NCI-H1048 (cell line): ENCODE results near the gene UBE2Q1.

Source experiments
- DNase-seq: peaks from one replicate; lab custom pipeline; 2025; lab: John Stamatoyannopoulos, UW

Gene UBE2Q1

GRCh38 chr1:154557939-154558719 lies at the start of gene UBE2Q1:
UBE2Q1 (minus strand) TSS chr1:154558662; CDS start chr1:154558553, 109 bp downstream.
- no peak for DNase-seq

GRCh38 chr1:154607609-154608396 lies 49.3 kb upstream of the UBE2Q1 start, which contains the start of gene ADAR:
ADAR (minus strand) TSS chr1:154608186; CDS start chr1:154608006, 180 bp downstream.
- peak; percentile 94 for DNase-seq

GRCh38 chr1:154607106-154607608 lies 48.7 kb upstream of the UBE2Q1 start:
- DNase-seq: no peak

GRCh38 chr1:154605534-154605933 lies 47.1 kb upstream of the UBE2Q1 start:
- DNase-seq: no peak

- no peak for DNase-seq
Measured at GRCh38 chr1:154603317-154603716, 44.9 kb upstream of the UBE2Q1 start.

- no peak for DNase-seq
Measured at GRCh38 chr1:154599658-154600057, 41.2 kb upstream of the UBE2Q1 start.

GRCh38 chr1:154598871-154599635 lies 40.6 kb upstream of the UBE2Q1 start:
- no peak for DNase-seq

GRCh38 chr1:154595621-154596020 lies 37.2 kb upstream of the UBE2Q1 start:
- DNase-seq: no peak

- no peak for DNase-seq
Measured at GRCh38 chr1:154594811-154595210, 36.3 kb upstream of the UBE2Q1 start.

GRCh38 chr1:154593390-154593789 lies 34.9 kb upstream of the UBE2Q1 start:
- no peak for DNase-seq

- DNase-seq: no peak
Measured at GRCh38 chr1:154591206-154591605, 32.7 kb upstream of the UBE2Q1 start.

GRCh38 chr1:154590756-154591155 lies 32.3 kb upstream of the UBE2Q1 start:
- DNase-seq: no peak

GRCh38 chr1:154589780-154590179 lies 31.3 kb upstream of the UBE2Q1 start:
- no peak for DNase-seq

GRCh38 chr1:154586641-154587040 lies 28.2 kb upstream of the UBE2Q1 start:
- no peak for DNase-seq

- no peak for DNase-seq
Measured at GRCh38 chr1:154586231-154586630, 27.8 kb upstream of the UBE2Q1 start.

GRCh38 chr1:154584267-154584994 lies 26.0 kb upstream of the UBE2Q1 start:
- no peak for DNase-seq

- no peak for DNase-seq
Measured at GRCh38 chr1:154583773-154584172, 25.3 kb upstream of the UBE2Q1 start.

GRCh38 chr1:154582885-154583284 lies 24.4 kb upstream of the UBE2Q1 start:
- DNase-seq: no peak

GRCh38 chr1:154581766-154582165 lies 23.3 kb upstream of the UBE2Q1 start:
- DNase-seq: no peak

GRCh38 chr1:154579374-154579773 lies 20.9 kb upstream of the UBE2Q1 start:
- DNase-seq: no peak

- no peak for DNase-seq
Measured at GRCh38 chr1:154578058-154578418, 19.6 kb upstream of the UBE2Q1 start.
